GM18511 (cell line): ENCODE measurements around the gene DPYD.
"Not testable (repeated sequence)": the region's sequence is repeated elsewhere in the genome, so short reads cannot be mapped to it uniquely, and the experiment has no call there.

ENCODE experiments used
- ATAC-seq: cut with Tn5 transposase; IDR thresholded peaks from one replicate; pipeline ENCODE4 v1.9.1; 2021; ENCODE audit warnings: mild to moderate bottlenecking, moderate library complexity; ENCODE audit not compliant: unreplicated experiment

DPYD gene

GRCh38 chr1:97382206-97382605, 538.6 kb downstream of the DPYD start:
- ATAC-seq, result no peak

GRCh38 chr1:97379387-97380075, 541.3 kb downstream of the DPYD start:
- no peak for ATAC-seq

GRCh38 chr1:97378596-97378995, 542.2 kb downstream of the DPYD start:
- ATAC-seq, result no peak

GRCh38 chr1:97377432-97378034, 543.3 kb downstream of the DPYD start:
- no peak for ATAC-seq

- ATAC-seq, result no peak
Measured at GRCh38 chr1:97373000-97373399, 547.8 kb downstream of the DPYD start.

- ATAC-seq, result no peak
Measured at GRCh38 chr1:97372531-97372930, 548.3 kb downstream of the DPYD start.

GRCh38 chr1:97368296-97368695, 552.5 kb downstream of the DPYD start:
- no peak for ATAC-seq

GRCh38 chr1:97366984-97367383, 553.9 kb downstream of the DPYD start:
- ATAC-seq, result no peak

GRCh38 chr1:97365026-97365425, 555.8 kb downstream of the DPYD start:
- no peak for ATAC-seq

- no peak for ATAC-seq
Measured at GRCh38 chr1:97364086-97364485, 556.7 kb downstream of the DPYD start.

- no peak for ATAC-seq
Measured at GRCh38 chr1:97356309-97356708, 564.5 kb downstream of the DPYD start.

GRCh38 chr1:97352936-97353382, 567.9 kb downstream of the DPYD start:
- ATAC-seq, result no peak

GRCh38 chr1:97351846-97352245, 569.0 kb downstream of the DPYD start:
- no peak for ATAC-seq

GRCh38 chr1:97350662-97351061, 570.2 kb downstream of the DPYD start:
- ATAC-seq, result no peak

- ATAC-seq, result no peak
Measured at GRCh38 chr1:97350241-97350640, 570.6 kb downstream of the DPYD start.

- ATAC-seq, result not testable (repeated sequence)
Measured at GRCh38 chr1:97349794-97350193, 571.0 kb downstream of the DPYD start.

- no peak for ATAC-seq
Measured at GRCh38 chr1:97348599-97349265, 572.1 kb downstream of the DPYD start.

GRCh38 chr1:97340951-97341350, 579.9 kb downstream of the DPYD start:
- ATAC-seq, result no peak

GRCh38 chr1:97338347-97338746, 582.5 kb downstream of the DPYD start:
- no peak for ATAC-seq

- no peak for ATAC-seq
Measured at GRCh38 chr1:97337250-97338030, 583.4 kb downstream of the DPYD start.

GRCh38 chr1:97334454-97334853, 586.4 kb downstream of the DPYD start:
- ATAC-seq, result no peak
